NOMO-1 treated with dmso at 0.1 percent for 144 hours (cell line): ENCODE results near the gene COPS7B.

Experiments used
- DNase-seq: peaks from one replicate; lab custom pipeline; 2025; ENCODE audit not compliant: unreplicated experiment; lab: John Stamatoyannopoulos, UW

The COPS7B gene

DNA sequence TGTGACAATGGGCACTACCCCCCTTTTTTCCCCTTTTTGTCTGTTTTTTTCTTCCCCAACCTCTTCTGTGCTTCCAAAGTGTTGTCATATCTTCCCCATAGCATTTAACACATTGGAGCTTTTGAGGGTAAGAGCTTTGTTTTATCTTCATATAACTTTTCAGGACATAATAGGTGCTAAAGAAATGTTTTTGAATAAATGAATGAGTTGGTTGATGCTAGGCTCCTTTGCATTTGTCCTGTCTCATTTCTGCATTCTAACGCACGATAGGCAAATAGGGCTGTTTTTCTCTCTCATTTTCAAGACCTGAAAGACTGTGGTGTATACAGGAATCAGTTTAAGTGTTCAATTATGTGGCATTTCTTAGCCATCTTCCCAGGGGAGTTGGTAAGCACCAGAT, 832 bp upstream of the COPS7B start:
- no peak for DNase-seq

GRCh38 chr2:231785822-231786176, 446 bp upstream of the COPS7B start:
- DNase-seq: no peak

DNA sequence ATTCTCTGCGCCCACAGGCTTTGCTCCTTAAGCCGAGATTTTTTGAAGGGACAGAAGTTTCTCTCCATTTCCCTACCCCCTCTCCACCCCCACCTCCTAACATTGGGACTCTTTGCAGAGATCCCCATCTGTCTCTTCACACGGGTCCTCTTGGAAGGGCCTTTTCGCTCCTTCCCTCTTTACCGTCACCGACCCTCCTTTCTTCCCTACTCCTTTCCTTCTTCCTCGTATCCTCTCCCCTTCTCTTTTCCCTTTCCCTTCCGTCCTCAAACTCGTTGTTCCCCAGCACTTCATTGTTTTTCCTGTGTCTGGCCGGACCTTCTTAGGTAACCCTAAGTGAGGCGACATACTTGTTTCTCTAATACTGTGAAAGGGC, 660 bp downstream of the COPS7B start:
- no peak for DNase-seq

DNA sequence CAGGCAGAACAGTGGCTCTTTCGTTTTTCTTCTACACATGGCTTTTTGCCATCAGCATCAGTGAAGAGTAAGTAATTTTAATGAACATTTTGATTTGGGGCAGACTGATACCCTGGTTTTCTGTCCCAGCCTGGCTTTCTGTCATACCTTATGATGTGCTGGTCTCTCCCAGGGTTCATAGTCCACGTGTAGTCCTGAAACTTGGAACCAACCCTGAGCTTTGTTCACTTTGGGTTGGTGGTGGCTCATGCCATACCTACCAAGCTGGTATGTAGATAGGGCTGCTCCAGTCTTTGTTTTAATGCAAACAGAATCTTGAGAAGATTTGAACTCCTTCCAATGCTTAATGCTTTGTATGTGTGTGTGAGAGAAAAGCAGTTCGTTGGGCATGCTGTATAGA, 4.9 kb downstream of the COPS7B start:
- DNase-seq: no peak

DNA sequence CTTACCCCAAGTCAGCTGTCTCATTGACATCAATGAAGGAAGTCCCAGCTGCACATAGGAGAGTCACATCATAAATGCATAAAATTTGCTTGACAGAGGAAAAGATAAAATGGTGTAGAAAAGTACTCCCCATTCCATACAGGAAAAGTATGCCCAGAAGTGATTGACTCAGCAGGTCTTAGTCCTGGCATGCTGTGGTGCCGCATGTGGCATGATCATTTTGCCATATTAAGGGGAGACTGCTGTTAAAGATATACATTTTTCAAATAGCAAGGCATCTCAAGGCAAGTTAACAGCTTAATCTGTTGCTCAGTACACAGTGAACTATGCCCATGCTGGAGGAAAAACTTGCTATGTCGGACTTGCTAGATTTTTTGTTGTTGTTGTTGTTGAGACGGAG, 8.1 kb downstream of the COPS7B start:
- no peak for DNase-seq

GRCh38 chr2:231795525-231796327, 9.5 kb downstream of the COPS7B start:
- no peak for DNase-seq

DNA sequence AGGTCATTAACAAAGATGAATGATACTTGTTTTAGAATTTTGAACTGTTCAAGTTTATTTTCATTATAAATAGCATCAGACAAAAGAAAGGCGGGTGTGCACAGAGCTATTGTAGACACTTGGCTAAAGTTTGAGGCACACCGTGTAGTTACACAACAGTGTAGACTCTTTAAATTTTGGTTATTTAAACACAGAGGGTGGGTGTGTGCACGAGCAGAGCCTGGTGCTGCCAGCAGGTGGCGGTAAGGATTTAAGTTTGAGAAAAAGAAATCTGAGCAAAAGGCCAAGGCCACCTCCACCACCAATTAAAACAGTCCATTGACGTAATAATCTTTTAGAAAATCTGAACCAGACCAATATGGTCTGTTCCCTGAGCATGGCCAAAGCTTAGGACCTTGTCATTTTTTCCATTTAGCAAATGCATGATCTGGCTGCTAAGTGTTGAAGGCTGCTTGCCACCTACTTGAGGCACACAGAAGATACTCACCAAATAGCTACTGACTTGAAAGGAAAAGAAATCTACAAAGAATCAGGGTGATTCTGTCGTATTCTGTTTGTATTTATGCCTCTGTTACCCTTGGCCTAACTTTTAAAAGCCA, 14.3 kb downstream of the COPS7B start:
- no peak for DNase-seq

- no peak for DNase-seq
These were observed 17.4 kb downstream of the COPS7B start for GRCh38 chr2:231803501-231804138.

DNA sequence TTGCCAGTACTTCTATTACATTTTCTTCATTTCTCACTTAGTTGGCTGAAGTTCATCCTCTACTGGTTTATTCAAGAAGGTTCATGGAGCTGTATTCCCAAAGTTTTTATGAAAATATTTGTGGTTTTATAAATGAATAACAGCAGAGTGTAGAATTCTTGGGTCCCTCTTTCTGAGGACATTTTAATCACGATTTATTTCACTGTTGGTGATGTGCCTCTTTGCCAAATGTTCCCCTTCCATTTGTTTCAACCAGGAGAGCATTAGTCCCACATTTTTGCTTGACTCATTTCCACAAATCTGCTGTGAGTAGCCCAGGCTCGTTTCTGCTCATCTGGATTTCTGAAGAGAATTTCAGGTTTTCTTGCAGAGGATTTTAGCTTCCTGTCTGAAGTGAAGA, 20.8 kb downstream of the COPS7B start:
- no peak for DNase-seq

DNA sequence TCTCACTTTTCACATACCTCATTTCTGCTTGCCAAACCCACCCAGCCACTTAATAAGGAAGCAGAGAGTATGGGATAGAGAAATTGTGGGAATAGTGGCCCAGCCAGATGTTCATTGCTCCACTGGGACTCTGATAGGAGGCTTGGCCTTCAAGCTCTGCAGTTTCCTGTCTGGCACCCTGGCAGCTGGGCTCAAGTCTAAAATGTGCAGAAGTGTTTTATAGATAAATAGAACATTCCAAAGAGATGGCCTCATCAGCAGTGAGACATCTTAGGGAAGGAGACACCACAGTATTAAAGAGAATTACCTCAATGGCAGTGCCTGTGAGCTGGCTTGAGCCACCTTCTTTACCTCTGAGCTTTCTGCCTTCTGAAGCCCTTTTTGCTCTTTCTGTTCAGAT, 24.7 kb downstream of the COPS7B start:
- no peak for DNase-seq

- DNase-seq: no peak
These were observed 30.2 kb downstream of the COPS7B start for GRCh38 chr2:231816327-231817026.

DNA sequence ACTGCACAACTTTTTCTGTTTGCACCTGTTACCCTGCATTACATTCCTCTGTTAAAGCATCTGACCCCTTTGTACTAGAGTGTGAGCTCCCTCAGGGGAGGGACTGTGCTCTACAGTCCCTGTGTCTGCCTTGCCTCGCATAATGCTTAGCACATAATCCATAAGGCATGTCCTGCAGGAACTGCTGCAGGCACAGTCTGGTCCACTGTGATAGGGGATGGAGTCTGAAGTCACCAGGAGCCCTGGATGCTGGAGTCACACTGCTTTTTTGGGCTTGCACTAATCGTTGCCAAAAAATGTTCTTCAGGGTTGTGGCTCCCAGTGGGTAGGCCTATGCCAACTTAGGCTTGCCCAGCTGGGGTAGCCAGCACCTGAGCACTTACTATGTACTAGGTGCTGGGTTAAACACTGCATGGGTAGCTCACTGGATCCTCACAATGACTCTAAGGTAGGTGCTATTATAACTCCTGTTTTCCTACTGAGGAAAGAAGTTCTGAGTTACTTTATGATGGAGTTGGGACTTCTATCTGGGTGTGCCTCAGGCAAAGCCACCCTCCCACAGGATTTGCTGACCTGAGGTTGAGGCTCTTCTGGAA, 33.3 kb downstream of the COPS7B start:
- no peak for DNase-seq

GRCh38 chr2:231820786-231821303, 34.6 kb downstream of the COPS7B start:
- no peak for DNase-seq

- no peak for DNase-seq
These were observed 35.7 kb downstream of the COPS7B start for GRCh38 chr2:231821908-231822307.

DNA sequence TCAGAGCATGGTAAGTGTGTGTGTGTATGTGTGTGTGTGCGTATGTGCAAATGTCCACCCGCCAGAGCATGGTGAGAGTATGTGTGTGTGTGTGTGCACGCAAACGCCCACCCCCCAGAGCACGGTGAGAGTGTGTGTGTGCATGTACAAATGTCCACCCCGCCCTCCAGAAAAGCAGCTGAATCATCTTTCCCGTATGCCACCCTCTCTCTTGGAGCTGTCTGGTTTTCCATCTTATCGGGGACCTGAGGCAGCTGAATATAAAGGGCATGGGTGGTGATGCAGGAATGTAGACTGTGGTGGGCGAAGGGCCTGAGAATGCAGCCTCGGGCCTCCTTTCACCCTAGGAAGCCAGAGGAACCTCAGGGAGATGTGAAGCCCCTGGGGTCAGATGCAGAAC, 66.9 kb downstream of the COPS7B start:
- no peak for DNase-seq

DNA sequence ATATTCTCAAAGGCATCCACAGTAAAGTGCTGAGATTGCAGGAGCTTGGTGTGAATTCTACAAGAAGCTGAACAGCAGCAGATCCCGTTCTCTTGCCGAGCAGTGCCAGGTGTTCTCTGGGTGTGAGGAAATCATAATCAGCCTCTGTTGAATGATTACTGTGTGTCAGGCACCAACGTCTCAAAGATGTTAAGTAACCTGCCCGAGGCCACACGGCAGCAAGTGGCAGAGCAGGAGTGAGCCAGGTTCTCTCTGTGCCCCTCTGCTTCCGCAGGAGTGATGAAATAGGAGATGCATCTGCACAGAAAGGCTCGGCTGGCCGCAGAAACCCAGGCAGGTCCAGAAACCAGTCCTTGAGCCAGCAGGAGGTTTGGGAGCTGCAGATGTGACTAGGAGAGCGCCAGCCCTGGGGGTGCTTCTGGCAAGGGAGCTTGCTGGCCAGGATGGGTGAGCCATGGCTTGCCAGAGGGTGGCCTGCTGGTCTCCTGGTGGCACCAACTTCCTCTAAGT, 68.4 kb downstream of the COPS7B start:
- DNase-seq: peak; percentile 16

- DNase-seq: no peak
These were observed 70.7 kb downstream of the COPS7B start for GRCh38 chr2:231856959-231857358.
